ENCODE measurements around the gene ZNF175. TPM values are rescaled to one million over a fixed set of nuclear protein-coding genes. Genes with fewer than 3 reads are reported as not detected.

Gene ZNF175
- total RNA-seq, 1 experiment from 2014 or later = 9.3 TPM

DNA sequence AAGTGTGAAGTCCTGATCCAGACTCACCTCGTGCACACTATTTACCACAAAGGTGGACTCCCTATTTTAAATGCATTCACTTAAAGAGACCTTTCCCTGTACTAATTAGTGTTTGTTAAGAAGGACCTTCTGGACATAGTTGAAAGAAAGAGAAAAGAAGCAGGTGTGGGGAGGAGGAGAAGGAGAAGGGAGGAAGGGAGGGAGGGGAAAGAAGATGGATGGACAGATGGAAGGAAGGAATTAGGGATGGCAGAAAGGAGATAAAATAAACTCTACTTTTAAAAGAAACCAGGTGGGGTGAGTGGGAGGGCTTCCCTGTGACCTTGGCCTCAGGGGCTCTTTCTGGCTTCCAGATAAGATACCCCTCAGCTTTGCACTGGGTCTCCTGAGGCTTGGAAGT, 21.4 kb downstream of the ZNF175 start:
- H4K20me1 ChIP-seq (ENCODE audit: insufficient read depth) = no peaks in the 10 kb centered on the region
- H3K9ac ChIP-seq (ENCODE audit: low read length) = no peak overlapping the region
- no peak overlapping the region for H3K4me2 ChIP-seq (ENCODE audit: low read length)
- POLR2A ChIA-PET = no interaction called here
- H3K27me3 ChIP-seq (ENCODE audit: insufficient read depth, low read length) = no peaks in the 10 kb centered on the region
- intact Hi-C loops (cut with micrococcal nuclease) = no loop called here
- CTCF ChIA-PET = no interaction called here
- H3K9me3 ChIP-seq (ENCODE audit: control insufficient read depth in 1 of 2, insufficient read depth in 1 of 2, low read depth in 1 of 2, low read length in 2 of 2) = peaks cover 7 to 9% of the 10 kb centered on the region in 2 experiments; a peak in 2 of 4 replicates
- no peak for DNase-seq (ENCODE audit: low read depth, low spot score)
- ATAC-seq = no peak
- peaks cover 4 to 12% of the 10 kb centered on the region in 2 experiments; a peak in 2 of 4 replicates for H3K4me1 ChIP-seq (ENCODE audit: control insufficient read depth in 1 of 2, insufficient read depth in 2 of 2, low read length in 2 of 2)
- RAD21 ChIA-PET (ENCODE audit: low non-redundant PET in 1 of 2, low total read pairs in 2 of 2, uncharacterized antibody in 2 of 2, unreplicated experiment in 2 of 2) = no interaction called here
- H3K9me2 ChIP-seq (ENCODE audit: insufficient read depth) = no peaks in the 10 kb centered on the region
- H2AFZ ChIP-seq (ENCODE audit: low read depth, low read length, poor library complexity, severe bottlenecking) = no peak overlapping the region
- TF ChIP-seq CBX3 (IDR thresholded peaks at IDR 0.05; ENCODE audit: low read depth) (no peak), CTCF (IDR thresholded peaks at IDR 0.05 in 2 of 3, conservative IDR thresholded peaks at IDR 0.05 in 1 of 3; ENCODE audit: borderline replicate concordance in 1 of 3, insufficient read depth in 1 of 3, low read depth in 2 of 3, low read length in 2 of 3) (no peak), EGR1 (IDR thresholded peaks at IDR 0.05; ENCODE audit: low read depth) (no peak), ELF1 (IDR thresholded peaks at IDR 0.05; ENCODE audit: borderline replicate concordance, low read depth) (no peak), FOSL1 (IDR thresholded peaks at IDR 0.05; ENCODE audit: low read depth) (no peak), SP1 (IDR thresholded peaks at IDR 0.05; ENCODE audit: low read depth) (no peak), YY1 (IDR thresholded peaks at IDR 0.05; ENCODE audit: extremely low read depth, insufficient replicate concordance, low read depth, low read length) (no peak), ZFX (IDR thresholded peaks at IDR 0.05) (no peak), JUND (IDR thresholded peaks at IDR 0.05) (no peak), ZBTB33 (IDR thresholded peaks at IDR 0.05; ENCODE audit: extremely low read depth, insufficient replicate concordance, low read length) (no peak), SRF (IDR thresholded peaks at IDR 0.05; ENCODE audit: low read depth) (no peak), CEBPB (IDR thresholded peaks at IDR 0.05; ENCODE audit: low read depth) (no peak), POLR2AphosphoS5 (IDR thresholded peaks at IDR 0.05; ENCODE audit: low read depth, low read length) (no peak)
- TF ChIP-seq, protein P1, sequence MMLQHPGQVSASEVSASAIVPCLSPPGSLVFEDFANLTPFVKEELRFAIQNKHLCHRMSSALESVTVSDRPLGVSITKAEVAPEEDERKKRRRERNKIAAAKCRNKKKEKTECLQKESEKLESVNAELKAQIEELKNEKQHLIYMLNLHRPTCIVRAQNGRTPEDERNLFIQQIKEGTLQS (IDR thresholded peaks at IDR 0.05) = no peak
- H3K36me3 ChIP-seq (ENCODE audit: control insufficient read depth in 1 of 2, insufficient read depth in 2 of 2, low read length in 2 of 2) = 0 out of 4 replicates have a peak, but pooled peaks cover 0 to 2% of the 10 kb centered on the region in 2 experiments
- no peak overlapping the region for H3K27ac ChIP-seq (ENCODE audit: low read depth, low read length)
- BruUV-seq (replicated peaks) = no TSS peak
- no peaks in the 10 kb centered on the region for H3K79me2 ChIP-seq (ENCODE audit: insufficient read depth, low read length)
- H3K4me3 ChIP-seq (replicated peaks in 1 of 2; ENCODE audit: low read depth in 1 of 2, low read length in 2 of 2) = no peak overlapping the region

All from HCT116 (cell line).